GM12892 (cell line): ENCODE data around the gene EFCAB5.
"Not testable (repeated sequence)": the region's sequence is repeated elsewhere in the genome, so short reads cannot be mapped to it uniquely, and the experiment has no call there.

Experiments
- POLR2A ChIP-seq: IDR thresholded peaks from 2 replicates; pipeline ENCODE4 v1.6.1; 2011; ENCODE audit warnings: low read depth, low read length, control low read depth
- POLR2AphosphoS5 ChIP-seq: IDR thresholded peaks from 2 replicates; pipeline ENCODE4 v1.6.1; 2011; ENCODE audit warnings: low read depth, low read length, control low read depth
- TAF1 ChIP-seq: IDR thresholded peaks from 2 replicates; pipeline ENCODE4 v1.6.1; 2011; ENCODE audit warnings: low read depth, mild to moderate bottlenecking, control low read depth, low read length, borderline replicate concordance

- TF ChIP-seq TAF1, POLR2A, POLR2AphosphoS5: not testable (repeated sequence)
Measured at GRCh38 chr17:29935909-29936308, 5.5 kb upstream of the EFCAB5 start.
